Transverse colon (tissue), 3 donors: ENCODE results near the gene TTC38.

Source experiments
- CTCF ChIP-seq, 5 experiments: fragments of 200-600 bp in 3 of 5; fragments of 450-650 bp in 2 of 5; sonication (generic) in 3 of 5; IDR thresholded peaks; 1 replicate in 2 of 5; 2 replicates in 3 of 5; pipeline ENCODE4 v1.5.1; 2016 to 2017; ENCODE audit warnings: antibody characterized with exemption in 5 of 5, inconsistent platforms in 3 of 5, mild to moderate bottlenecking in 2 of 5, moderate library complexity in 1 of 5
- POLR2A ChIP-seq: fragments of 450-650 bp; IDR thresholded peaks from one replicate; pipeline ENCODE4 v1.6.1; 2016; ENCODE audit warnings: antibody characterized with exemption, mild to moderate bottlenecking, moderate library complexity

GRCh38 chr22:46269564-46269963 is 1.8 kb downstream of the TTC38 start:
- no peak for TF ChIP-seq POLR2A
- no peak for TF ChIP-seq CTCF (IDR thresholded peaks at IDR 0.05)
